ENCODE data around the gene ANTXRL.
"Not testable (repeated sequence)": the region's sequence is repeated elsewhere in the genome, so short reads cannot be mapped to it uniquely, and the experiment has no call there.

Gene ANTXRL

GRCh38 chr10:46266306-46266985 is 20.4 kb upstream of the ANTXRL start:
- FAIRE-seq (no peak), DNase-seq (ENCODE audit: insufficient read length, low spot score) (no peak)
- TF ChIP-seq PAX5 (IDR thresholded peaks at IDR 0.05; ENCODE audit: insufficient read depth, low read length, severe bottlenecking) = no peak
- peak; percentile 27; the same call in 1 of the 2 replicates for TF ChIP-seq SPI1 (IDR thresholded peaks at IDR 0.05; ENCODE audit: low read depth, low read length)

- no peak for FAIRE-seq
- DNase-seq (ENCODE audit: insufficient read length, low spot score) = no peak
- TF ChIP-seq PAX5 (IDR thresholded peaks at IDR 0.05; ENCODE audit: insufficient read depth, low read length, severe bottlenecking) (no peak), POLR2A (IDR thresholded peaks at IDR 0.05; ENCODE audit: low read depth, low read length) (no peak)
These were observed 19.4 kb upstream of the ANTXRL start for GRCh38 chr10:46267132-46267985.

GRCh38 chr10:46268076-46268881 is 18.5 kb upstream of the ANTXRL start:
- peak; percentile 40 for DNase-seq (ENCODE audit: insufficient read length, low spot score)
- FAIRE-seq = no peak

GRCh38 chr10:46269554-46270053 is 17.2 kb upstream of the ANTXRL start:
- peak; percentile 62 for TF ChIP-seq SPI1 (IDR thresholded peaks at IDR 0.05; ENCODE audit: low read depth, low read length)
- not testable (repeated sequence) for DNase-seq (ENCODE audit: insufficient read length, low spot score); FAIRE-seq

More at GRCh38 chr10:46268076-46268881, 18.5 kb upstream of the ANTXRL start:
- peak; percentile 48; the same call in 1 of the 2 replicates for TF ChIP-seq POLR2A (IDR thresholded peaks at IDR 0.05; ENCODE audit: low read depth, low read length)
- 0 out of 2 replicates have a peak, but pooled peaks have one; percentile 34 for TF ChIP-seq POLR2AphosphoS5 (IDR thresholded peaks at IDR 0.05; ENCODE audit: low read depth, low read length)
- no peak for TF ChIP-seq PAX5 (IDR thresholded peaks at IDR 0.05; ENCODE audit: insufficient read depth, low read length, severe bottlenecking)
- TF ChIP-seq SPI1 (IDR thresholded peaks at IDR 0.05; ENCODE audit: low read depth, low read length) = peak; percentile 66

- DNase-seq (ENCODE audit: insufficient read length, low spot score) = no peak
- no peak for TF ChIP-seq POU2F2 (IDR thresholded peaks at IDR 0.05; ENCODE audit: low read depth, low read length)
- no peak for TF ChIP-seq PAX5 (IDR thresholded peaks at IDR 0.05; ENCODE audit: insufficient read depth, low read length, severe bottlenecking)
- TF ChIP-seq SPI1 (IDR thresholded peaks at IDR 0.05; ENCODE audit: low read depth, low read length) = no peak
- TF ChIP-seq POLR2AphosphoS5 (IDR thresholded peaks at IDR 0.05; ENCODE audit: low read depth, low read length) = no peak
- no peak for TF ChIP-seq POLR2A (IDR thresholded peaks at IDR 0.05; ENCODE audit: low read depth, low read length)
- TF ChIP-seq TAF1 (IDR thresholded peaks at IDR 0.05; ENCODE audit: low read depth, low read length) = no peak
- no peak for FAIRE-seq
These were observed 16.5 kb upstream of the ANTXRL start for GRCh38 chr10:46270086-46270811.

GRCh38 chr10:46270963-46271530 is 15.8 kb upstream of the ANTXRL start:
- not testable (repeated sequence) for DNase-seq (ENCODE audit: insufficient read length, low spot score); FAIRE-seq

- not testable (repeated sequence) for DNase-seq (ENCODE audit: insufficient read length, low spot score); FAIRE-seq
These were observed 14.8 kb upstream of the ANTXRL start for GRCh38 chr10:46271795-46272499.

GRCh38 chr10:46272863-46273415 is 13.9 kb upstream of the ANTXRL start:
- FAIRE-seq (no peak), DNase-seq (ENCODE audit: insufficient read length, low spot score) (no peak)
- no peak for TF ChIP-seq POLR2AphosphoS5 (IDR thresholded peaks at IDR 0.05; ENCODE audit: low read depth, low read length)
- TF ChIP-seq SPI1 (IDR thresholded peaks at IDR 0.05; ENCODE audit: low read depth, low read length) = no peak
- TF ChIP-seq POU2F2 (IDR thresholded peaks at IDR 0.05; ENCODE audit: low read depth, low read length) = no peak
- TF ChIP-seq PAX5 (IDR thresholded peaks at IDR 0.05; ENCODE audit: insufficient read depth, low read length, severe bottlenecking) = no peak
- no peak for TF ChIP-seq TAF1 (IDR thresholded peaks at IDR 0.05; ENCODE audit: low read depth, low read length)
- TF ChIP-seq POLR2A (IDR thresholded peaks at IDR 0.05; ENCODE audit: low read depth, low read length) = no peak
